Activated naive CD8-positive, alpha-beta T cell (primary cell): ENCODE data around the gene DNAJB5.

ENCODE experiments used
- H3K27ac Mint-ChIP-seq: one replicate; pipeline ENCODE4 v1.8.0; 2021; ENCODE audit warnings: mixed read lengths
- H3K27me3 Mint-ChIP-seq: one replicate; pipeline ENCODE4 v1.8.0; 2021; ENCODE audit warnings: mixed read lengths
- H3K36me3 Mint-ChIP-seq: one replicate; pipeline ENCODE4 v1.8.0; 2021; ENCODE audit warnings: mixed read lengths
- H3K4me1 Mint-ChIP-seq: one replicate; pipeline ENCODE4 v1.8.0; 2021; ENCODE audit warnings: low read depth, mixed read lengths
- H3K4me3 Mint-ChIP-seq: one replicate; pipeline ENCODE4 v1.8.0; 2021; ENCODE audit warnings: mild to moderate bottlenecking, mixed read lengths
- H3K9me3 Mint-ChIP-seq: one replicate; pipeline ENCODE4 v1.8.0; 2021; ENCODE audit warnings: low read depth, mixed read lengths

The DNAJB5 gene

DNA sequence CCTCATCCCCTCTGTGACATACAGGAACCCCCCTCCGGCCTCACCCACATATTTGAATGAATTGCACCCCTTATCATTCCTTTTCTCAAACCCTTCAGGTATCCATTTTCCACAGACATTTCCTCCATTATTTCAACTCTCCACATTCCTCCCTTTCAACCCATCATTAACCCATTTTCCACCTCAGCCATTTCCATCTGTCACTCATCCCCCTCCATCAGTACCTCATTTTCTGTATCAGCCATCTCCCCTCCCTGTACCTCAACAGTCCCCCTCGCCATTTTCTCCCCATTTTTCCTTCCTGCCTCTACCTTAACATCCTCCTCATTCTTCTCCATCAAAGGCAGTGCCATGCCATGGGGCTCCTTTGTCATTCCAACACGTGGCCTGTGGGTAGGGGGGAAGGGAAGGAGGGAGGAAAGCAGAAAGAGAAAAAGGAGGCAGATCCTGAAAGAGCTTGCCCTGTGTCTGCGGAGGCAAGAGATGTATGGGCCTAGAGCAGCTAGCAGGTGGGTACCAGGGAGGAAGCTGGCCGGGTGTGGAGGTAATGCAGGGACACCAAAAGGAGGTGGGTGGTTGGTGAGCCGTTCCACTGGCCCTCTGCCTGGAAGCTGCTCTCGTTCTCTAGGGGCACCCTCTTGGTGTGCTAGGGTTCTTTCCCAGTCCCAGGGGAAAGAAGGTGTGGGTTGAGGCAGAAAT, 1.5 kb downstream of the DNAJB5 start:
- H3K4me1 Mint-ChIP-seq: peaks cover 57% of the 10 kb centered on the region
- H3K27ac Mint-ChIP-seq: peak overlapping the region; percentile 55
- H3K9me3 Mint-ChIP-seq: no peaks in the 10 kb centered on the region
- H3K27me3 Mint-ChIP-seq: no peaks in the 10 kb centered on the region
- H3K36me3 Mint-ChIP-seq: no peaks in the 10 kb centered on the region
- peak overlapping the region; percentile 86 for H3K4me3 Mint-ChIP-seq

DNA sequence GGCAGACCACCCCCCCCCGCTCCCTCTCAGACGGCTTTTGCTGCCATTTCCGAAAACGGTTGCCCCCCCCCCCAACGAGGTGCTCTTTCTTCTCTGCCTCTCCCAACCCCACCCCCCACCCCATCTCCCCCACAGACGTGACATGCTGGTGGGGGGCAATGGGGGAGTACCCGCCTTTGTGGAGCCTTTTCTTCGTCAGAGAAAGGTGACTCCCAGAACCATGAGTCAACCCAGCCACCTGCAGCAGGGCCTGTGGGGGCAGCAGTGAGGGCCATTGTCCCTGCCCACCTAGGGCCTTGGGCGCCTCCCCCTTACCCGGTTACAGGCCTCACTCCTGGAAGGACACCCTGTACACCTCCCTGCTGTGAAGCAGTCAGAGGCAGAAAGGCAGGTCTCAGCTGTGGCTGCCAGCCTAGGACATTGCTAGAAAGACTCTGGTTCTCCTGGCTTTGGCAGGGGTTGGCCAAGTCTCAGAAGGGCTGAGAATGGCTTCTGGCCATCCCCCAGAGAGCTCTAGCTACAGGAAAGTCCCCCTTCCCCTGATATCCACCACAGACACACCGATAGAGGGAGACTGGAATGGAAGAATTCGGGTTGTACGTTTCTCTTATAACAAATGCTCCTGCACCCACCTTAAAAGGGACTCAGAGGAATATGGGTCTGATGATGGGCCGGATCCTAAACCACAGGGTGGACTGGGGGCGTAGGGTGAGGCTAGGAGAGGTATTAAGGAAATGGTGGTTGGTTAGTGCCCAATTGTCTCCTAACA, 2.2 kb downstream of the DNAJB5 start:
- no peaks in the 10 kb centered on the region for H3K36me3 Mint-ChIP-seq
- H3K4me3 Mint-ChIP-seq: peak overlapping the region; percentile 51
- H3K4me1 Mint-ChIP-seq: peaks cover 51% of the 10 kb centered on the region
- no peaks in the 10 kb centered on the region for H3K9me3 Mint-ChIP-seq
- no peaks in the 10 kb centered on the region for H3K27me3 Mint-ChIP-seq
- peak overlapping the region; percentile 88 for H3K27ac Mint-ChIP-seq

DNA sequence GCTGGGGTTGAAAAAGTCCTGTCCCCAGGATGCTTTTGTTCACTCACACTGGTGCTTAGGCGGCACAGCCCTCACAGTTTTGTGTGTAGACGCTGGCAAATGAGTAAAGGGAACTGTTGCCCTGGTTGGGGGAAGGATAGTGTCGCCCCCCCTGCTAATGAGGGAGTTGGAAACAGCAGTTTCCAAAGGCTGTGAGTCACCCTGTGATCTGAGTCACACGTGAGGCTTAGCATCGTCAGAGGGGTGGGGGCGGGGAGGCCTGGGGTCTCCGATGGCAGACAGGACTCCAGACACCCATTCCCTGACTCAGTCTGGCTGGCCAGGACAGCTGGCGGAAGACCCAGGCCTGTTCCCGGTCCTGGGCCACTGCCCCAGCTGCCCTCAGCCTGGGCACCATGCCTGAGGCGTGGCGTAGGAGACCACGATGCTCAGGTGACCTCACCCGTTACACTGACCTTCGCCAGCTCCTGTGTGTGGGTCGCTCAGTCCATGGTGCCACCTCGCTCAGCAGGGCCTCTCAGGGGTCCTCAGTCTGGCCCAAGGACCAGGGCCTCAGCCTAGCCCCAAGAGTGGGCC, 2.9 kb downstream of the DNAJB5 start:
- Mint-ChIP-seq H3K36me3 (no peaks in the 10 kb centered on the region), H3K4me1 (peaks cover 45% of the 10 kb centered on the region), H3K4me3 (peak overlapping the region; percentile 51), H3K9me3 (no peaks in the 10 kb centered on the region), H3K27ac (peak overlapping the region; percentile 88), H3K27me3 (no peaks in the 10 kb centered on the region)

DNA sequence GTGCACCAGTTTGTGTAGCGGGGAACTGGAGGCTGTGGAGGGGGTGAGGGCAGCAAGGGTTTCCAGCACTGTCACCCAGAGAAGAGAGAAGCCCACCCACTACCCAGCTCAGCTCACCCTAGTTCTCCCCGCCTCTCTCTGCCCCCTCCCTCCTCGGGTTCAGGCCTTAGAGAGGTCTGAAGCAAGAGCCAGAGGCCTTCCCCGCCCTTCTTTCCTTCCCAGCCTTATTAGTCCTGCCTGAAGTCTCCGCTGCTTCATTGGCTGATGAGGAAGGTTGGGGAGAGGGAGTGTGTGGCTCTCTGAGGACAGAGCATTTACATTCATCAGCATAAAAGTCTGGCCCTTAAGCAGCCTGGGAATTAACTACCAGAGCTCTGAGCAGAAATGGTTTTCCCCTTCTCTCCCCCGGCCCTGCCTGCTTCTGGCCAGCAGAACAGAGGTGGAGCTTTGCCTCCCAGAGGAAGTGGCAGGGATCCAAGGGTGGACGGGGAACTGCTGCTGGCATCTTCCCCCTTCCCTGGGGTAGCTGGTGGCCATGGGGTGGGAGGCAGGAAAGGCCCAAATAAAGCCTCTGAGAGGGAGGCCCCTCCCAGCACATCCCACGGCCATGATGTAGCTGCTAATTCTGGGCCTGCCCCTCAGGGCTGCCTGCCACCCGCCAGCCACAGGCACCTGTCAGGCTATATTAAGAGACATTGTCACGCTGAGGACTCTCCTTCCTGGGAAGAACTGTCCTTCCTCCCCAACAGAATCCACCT, 4.1 kb downstream of the DNAJB5 start:
- Mint-ChIP-seq H3K9me3 (no peaks in the 10 kb centered on the region), H3K4me3 (no peak overlapping the region), H3K36me3 (no peaks in the 10 kb centered on the region), H3K4me1 (peaks cover 43% of the 10 kb centered on the region), H3K27me3 (no peaks in the 10 kb centered on the region), H3K27ac (peak overlapping the region; percentile 64)

DNA sequence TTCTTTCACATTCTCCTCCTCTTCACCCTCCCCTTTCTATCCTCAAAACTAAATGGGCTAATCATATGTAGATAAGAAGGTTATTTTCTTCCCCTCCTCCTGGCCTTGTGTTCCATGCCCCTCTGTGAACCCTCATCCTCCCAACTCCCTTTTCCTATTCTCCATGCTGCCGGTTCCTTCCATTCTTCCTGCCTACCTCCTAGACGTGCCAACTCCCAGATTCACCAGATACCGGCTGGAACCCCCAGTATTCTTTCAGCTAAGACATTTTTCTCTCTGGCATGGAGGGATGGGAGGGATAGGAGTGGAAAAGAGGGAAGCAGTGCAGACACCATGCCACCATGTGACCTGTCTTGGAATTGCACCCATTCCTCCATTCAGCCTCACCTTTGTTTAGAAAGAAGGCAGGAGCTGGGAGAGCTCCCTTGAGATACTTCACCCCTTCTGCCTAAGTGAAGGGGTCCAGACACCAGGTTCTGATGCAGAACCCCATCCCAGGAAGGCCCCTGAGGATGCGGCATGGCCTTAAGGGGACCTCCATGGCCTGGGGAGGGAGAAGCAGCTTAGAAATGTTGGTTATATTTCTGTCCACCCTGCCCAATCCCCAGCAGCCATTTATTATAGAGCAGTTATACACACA, 4.8 kb downstream of the DNAJB5 start:
- Mint-ChIP-seq H3K27ac (no peak overlapping the region), H3K27me3 (no peaks in the 10 kb centered on the region), H3K9me3 (no peaks in the 10 kb centered on the region), H3K4me1 (peaks cover 41% of the 10 kb centered on the region), H3K4me3 (no peak overlapping the region), H3K36me3 (no peaks in the 10 kb centered on the region)

DNA sequence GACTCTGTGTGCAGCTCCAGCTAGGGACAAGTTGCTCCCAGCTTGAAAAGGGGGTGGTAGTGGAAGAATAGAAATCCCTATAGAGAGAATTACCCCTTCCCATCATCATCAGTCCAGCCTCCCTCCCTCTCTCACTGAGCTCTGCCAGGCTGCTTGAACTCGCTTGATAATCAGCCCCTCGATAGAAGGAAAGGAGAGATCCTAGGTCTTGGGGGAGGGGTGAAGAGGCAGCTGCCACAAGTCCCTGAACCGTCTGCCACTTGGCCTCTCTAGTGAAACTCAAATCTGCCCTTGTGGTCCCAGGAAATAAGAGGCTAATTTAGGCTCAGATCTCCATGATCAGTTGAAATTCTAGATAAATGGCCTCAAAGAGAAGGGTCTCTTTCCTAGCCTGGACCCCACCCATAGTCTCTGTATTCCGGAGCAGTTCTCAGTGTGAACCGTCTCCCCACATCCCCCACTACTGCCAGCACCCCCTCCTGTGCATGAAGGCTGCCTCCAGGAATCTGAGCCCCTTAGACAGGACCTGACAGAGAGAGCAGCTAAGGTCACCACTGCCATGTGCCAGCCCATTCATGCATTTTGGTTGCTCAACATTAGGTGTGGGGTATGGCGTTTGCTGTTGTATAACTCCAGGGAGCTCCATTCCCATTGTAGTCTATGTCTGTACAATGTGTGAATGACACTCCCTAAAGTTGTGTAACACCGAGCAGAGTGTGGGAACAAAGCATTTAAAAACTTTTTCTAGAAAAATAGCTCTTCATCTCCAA, 5.5 kb downstream of the DNAJB5 start:
- Mint-ChIP-seq H3K4me1 (peaks cover 39% of the 10 kb centered on the region), H3K4me3 (no peak overlapping the region), H3K27ac (peak overlapping the region; percentile 66), H3K9me3 (no peaks in the 10 kb centered on the region), H3K36me3 (no peaks in the 10 kb centered on the region), H3K27me3 (no peaks in the 10 kb centered on the region)

DNA sequence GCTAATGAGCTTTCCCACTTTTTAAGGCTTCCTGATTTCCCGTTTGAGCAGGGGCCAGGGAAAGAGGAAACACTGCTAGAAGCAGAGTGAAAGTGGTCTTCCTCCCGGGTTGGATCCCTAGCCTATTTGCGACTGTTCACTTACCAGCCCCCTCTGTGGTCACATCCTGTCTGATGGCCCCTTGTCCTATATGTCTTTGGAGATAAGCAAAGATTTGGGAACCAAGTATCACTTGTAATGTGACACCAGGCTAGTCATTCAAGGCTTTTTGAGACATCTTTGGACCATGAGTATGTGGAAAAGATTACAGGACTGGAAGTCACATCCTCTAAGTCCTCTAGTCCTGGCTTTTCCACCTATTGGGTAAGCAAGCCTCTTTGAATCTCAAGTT, 6.1 kb downstream of the DNAJB5 start:
- no peaks in the 10 kb centered on the region for H3K36me3 Mint-ChIP-seq
- no peak overlapping the region for H3K4me3 Mint-ChIP-seq
- H3K9me3 Mint-ChIP-seq: no peaks in the 10 kb centered on the region
- peaks cover 36% of the 10 kb centered on the region for H3K4me1 Mint-ChIP-seq
- H3K27ac Mint-ChIP-seq: peak overlapping the region; percentile 66
- no peaks in the 10 kb centered on the region for H3K27me3 Mint-ChIP-seq

DNA sequence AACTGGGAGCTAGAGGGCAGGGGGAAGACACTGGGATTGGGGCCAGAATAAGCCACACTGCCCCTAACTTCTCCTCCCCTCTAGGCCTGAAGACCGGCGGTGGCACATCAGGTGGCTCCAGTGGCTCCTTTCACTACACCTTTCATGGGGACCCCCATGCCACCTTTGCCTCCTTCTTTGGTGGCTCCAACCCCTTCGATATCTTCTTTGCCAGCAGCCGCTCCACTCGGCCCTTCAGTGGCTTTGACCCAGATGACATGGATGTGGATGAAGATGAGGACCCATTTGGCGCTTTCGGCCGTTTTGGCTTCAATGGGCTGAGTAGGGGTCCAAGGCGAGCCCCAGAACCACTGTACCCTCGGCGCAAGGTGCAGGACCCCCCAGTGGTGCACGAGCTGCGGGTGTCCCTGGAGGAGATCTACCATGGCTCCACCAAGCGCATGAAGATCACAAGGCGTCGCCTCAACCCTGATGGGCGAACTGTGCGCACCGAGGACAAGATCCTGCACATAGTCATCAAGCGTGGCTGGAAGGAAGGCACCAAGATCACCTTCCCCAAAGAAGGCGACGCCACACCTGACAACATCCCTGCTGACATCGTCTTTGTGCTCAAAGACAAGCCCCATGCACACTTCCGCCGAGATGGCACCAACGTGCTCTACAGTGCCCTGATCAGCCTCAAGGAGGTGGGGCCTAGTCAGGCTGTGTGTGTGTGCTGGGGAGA, 6.8 kb downstream of the DNAJB5 start:
- H3K27me3 Mint-ChIP-seq: no peaks in the 10 kb centered on the region
- no peaks in the 10 kb centered on the region for H3K36me3 Mint-ChIP-seq
- H3K4me3 Mint-ChIP-seq: no peak overlapping the region
- no peaks in the 10 kb centered on the region for H3K9me3 Mint-ChIP-seq
- peaks cover 30% of the 10 kb centered on the region for H3K4me1 Mint-ChIP-seq
- no peak overlapping the region for H3K27ac Mint-ChIP-seq

DNA sequence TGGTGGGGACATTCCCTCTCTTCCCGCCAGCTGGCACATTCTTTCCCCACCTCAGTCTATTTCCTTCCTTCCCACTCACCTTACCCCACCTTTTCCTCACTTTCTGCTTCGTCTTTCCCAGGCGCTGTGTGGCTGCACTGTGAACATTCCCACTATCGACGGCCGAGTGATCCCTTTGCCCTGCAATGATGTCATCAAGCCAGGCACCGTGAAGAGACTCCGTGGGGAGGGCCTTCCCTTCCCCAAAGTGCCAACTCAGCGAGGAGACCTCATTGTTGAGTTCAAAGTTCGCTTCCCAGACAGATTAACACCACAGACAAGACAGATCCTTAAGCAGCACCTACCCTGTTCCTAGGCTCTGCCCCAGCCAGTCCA, 7.3 kb downstream of the DNAJB5 start:
- Mint-ChIP-seq H3K4me1 (peaks cover 33% of the 10 kb centered on the region), H3K36me3 (no peaks in the 10 kb centered on the region), H3K27ac (no peak overlapping the region), H3K27me3 (no peaks in the 10 kb centered on the region), H3K4me3 (no peak overlapping the region), H3K9me3 (no peaks in the 10 kb centered on the region)

DNA sequence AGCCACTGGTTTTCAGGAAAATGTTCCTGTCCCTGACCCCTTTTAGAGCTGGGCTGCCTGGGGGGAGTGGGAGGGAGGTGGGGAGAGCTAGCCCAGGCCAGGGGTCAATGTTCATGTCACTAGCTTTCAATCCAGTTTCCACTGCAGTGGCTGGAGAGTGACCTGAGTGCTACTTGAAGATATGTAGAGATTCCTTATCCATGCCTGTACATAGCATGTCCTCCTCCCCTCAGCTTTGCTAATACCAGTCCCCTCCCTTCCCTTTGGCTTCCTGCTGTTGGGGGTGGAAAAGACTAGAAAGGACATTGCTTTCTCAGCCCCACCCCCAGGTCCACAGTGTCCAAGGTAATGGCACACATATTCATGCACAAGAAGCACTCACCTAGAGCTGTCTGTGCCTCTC, 7.8 kb downstream of the DNAJB5 start:
- no peak overlapping the region for H3K4me3 Mint-ChIP-seq
- H3K9me3 Mint-ChIP-seq: no peaks in the 10 kb centered on the region
- H3K4me1 Mint-ChIP-seq: peaks cover 33% of the 10 kb centered on the region
- no peak overlapping the region for H3K27ac Mint-ChIP-seq
- H3K36me3 Mint-ChIP-seq: peaks cover 2% of the 10 kb centered on the region
- H3K27me3 Mint-ChIP-seq: no peaks in the 10 kb centered on the region

DNA sequence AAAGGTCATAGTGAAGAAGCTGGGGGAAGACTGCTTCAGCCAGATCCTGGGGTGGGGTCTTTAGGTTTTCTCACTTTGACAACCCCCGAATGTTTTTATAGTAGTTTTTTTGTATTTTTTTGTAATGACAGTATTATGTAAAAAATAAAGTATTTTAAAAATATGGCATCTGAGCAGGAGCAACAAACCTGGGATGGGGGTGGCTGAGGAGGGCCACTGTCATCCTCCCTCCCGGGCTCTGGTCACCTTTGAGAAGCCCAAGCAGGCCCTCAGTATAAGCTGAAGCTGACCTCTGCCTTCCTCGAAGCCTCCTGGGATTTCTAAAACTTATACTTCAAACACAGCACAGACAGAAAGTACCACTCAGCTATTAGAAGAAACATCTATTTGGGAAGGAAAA, 8.7 kb downstream of the DNAJB5 start:
- H3K27ac Mint-ChIP-seq: no peak overlapping the region
- H3K27me3 Mint-ChIP-seq: no peaks in the 10 kb centered on the region
- H3K4me3 Mint-ChIP-seq: no peak overlapping the region
- H3K4me1 Mint-ChIP-seq: peaks cover 28% of the 10 kb centered on the region
- peaks cover 2% of the 10 kb centered on the region for H3K36me3 Mint-ChIP-seq
- H3K9me3 Mint-ChIP-seq: no peaks in the 10 kb centered on the region

DNA sequence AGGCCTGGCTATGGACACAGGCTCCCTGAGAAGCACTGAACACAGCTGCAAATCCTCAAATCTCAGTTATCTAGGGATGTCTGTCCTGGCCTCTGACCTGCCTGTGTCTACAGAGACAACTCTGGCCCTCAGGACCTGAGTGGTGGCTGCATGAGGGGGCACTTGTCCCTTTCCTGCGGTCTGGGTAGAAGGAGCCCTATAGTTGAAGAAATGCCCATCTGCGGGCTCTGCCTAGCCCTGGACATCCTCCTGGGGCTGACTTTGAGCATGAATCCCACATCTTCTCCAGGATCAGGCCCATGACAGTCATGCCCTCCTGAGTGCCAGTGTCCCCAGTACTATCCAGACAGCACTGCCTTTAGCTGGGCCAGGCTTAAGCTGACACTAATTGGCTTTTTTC, 10.0 kb downstream of the DNAJB5 start:
- Mint-ChIP-seq H3K27me3 (no peaks in the 10 kb centered on the region), H3K27ac (no peak overlapping the region), H3K4me3 (no peak overlapping the region), H3K9me3 (no peaks in the 10 kb centered on the region), H3K4me1 (peaks cover 20% of the 10 kb centered on the region), H3K36me3 (peaks cover 5% of the 10 kb centered on the region)

DNA sequence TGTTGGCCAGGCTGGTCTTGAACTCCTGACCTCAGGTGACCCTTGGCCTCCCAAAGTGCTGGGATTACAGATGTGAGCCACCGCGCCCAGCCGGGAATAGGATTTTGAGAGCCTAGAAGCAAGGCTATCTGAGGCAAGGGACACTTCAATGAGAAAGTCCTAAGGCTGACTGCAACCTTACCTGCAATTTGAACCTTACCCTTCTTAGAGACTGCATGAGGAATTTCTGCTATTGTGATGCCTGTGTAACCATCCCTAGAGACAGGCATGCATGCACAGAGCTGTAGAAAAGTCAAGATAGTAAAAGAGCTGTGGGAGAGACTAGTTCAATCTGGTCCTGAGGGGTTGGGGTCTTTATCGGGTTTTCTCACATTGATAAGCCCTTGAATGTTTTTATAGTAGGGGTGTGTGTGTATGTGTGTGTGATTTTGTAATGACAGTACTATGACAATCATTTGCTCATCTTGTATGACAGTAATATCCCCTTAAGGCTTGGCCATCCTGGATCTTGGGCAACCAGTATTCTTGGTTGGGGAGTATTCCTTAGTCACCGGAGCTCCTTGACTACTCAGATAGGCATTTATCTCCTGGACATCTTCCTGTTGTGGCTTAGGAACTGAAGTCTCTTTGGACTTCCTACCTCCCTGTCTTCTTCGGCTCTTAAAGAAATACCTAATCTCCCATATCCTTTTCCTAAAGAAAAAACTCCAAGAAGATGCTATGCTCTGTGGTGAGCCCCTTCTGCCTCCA, 11.2 kb downstream of the DNAJB5 start:
- no peaks in the 10 kb centered on the region for H3K9me3 Mint-ChIP-seq
- no peak overlapping the region for H3K4me3 Mint-ChIP-seq
- no peak overlapping the region for H3K27ac Mint-ChIP-seq
- peaks cover 20% of the 10 kb centered on the region for H3K4me1 Mint-ChIP-seq
- no peaks in the 10 kb centered on the region for H3K27me3 Mint-ChIP-seq
- peaks cover 5% of the 10 kb centered on the region for H3K36me3 Mint-ChIP-seq
